Loucy (cell line): Measurements from ENCODE around the gene MYCBPAP.

ENCODE experiments used
- H2AFZ ChIP-seq: fragments of 200-600 bp; sonication (generic); 2 replicates; pipeline ENCODE4 v1.6.0; 2016; ENCODE audit warnings: antibody characterized with exemption, mild to moderate bottlenecking, low read length, moderate library complexity
- H3F3A ChIP-seq: fragments of 200-600 bp; 2 replicates; pipeline ENCODE4 v1.6.0; 2016; ENCODE audit warnings: antibody characterized with exemption, low read depth, mild to moderate bottlenecking
- H3K27me3 ChIP-seq: fragments of 200-600 bp; sonication (generic); 2 replicates; pipeline ENCODE4 v1.6.1; 2014; ENCODE audit warnings: low read length, mild to moderate bottlenecking; ENCODE audit not compliant: insufficient read depth, poor library complexity, severe bottlenecking
- H3K36me3 ChIP-seq: fragments of 200-600 bp; sonication (generic); 2 replicates; pipeline ENCODE4 v1.6.1; 2016; ENCODE audit warnings: low read length; ENCODE audit not compliant: insufficient read depth
- H3K4me1 ChIP-seq: fragments of 200-600 bp; sonication (generic); 2 replicates; pipeline ENCODE4 v1.5.1; 2014; ENCODE audit warnings: low read length, mild to moderate bottlenecking; ENCODE audit not compliant: insufficient read depth, poor library complexity, severe bottlenecking
- H3K4me2 ChIP-seq: fragments of 200-600 bp; sonication (generic); 2 replicates; pipeline ENCODE4 v1.6.0; 2014; ENCODE audit warnings: antibody characterized with exemption, low read length, low read depth, mild to moderate bottlenecking; ENCODE audit not compliant: poor library complexity, severe bottlenecking
- H3K4me3 ChIP-seq: fragments of 200-600 bp; sonication (generic); 2 replicates; pipeline ENCODE4 v1.5.1; 2014; ENCODE audit warnings: low read length, mild to moderate bottlenecking, mixed read lengths; ENCODE audit not compliant: poor library complexity, severe bottlenecking
- H3K79me2 ChIP-seq: fragments of 200-600 bp; sonication (generic); 2 replicates; pipeline ENCODE4 v1.6.1; 2014; ENCODE audit warnings: low read length; ENCODE audit not compliant: insufficient read depth
- H3K9ac ChIP-seq: fragments of 200-600 bp; sonication (generic); 2 replicates; pipeline ENCODE4 v1.6.0; 2014; ENCODE audit warnings: mild to moderate bottlenecking, low read depth, low read length, moderate library complexity; ENCODE audit not compliant: poor library complexity, severe bottlenecking
- H3K9me2 ChIP-seq: fragments of 200-600 bp; sonication (generic); replicated peaks from 2 replicates; pipeline ENCODE4 v1.6.1; 2016; ENCODE audit warnings: low read depth, low read length, mixed read lengths
- H3K9me3 ChIP-seq: fragments of 200-600 bp; sonication (generic); 2 replicates; pipeline ENCODE4 v1.6.1; 2014; ENCODE audit warnings: mild to moderate bottlenecking, antibody characterized with exemption, low read length, low read depth; ENCODE audit not compliant: insufficient read depth
- H4K20me1 ChIP-seq: fragments of 200-600 bp; sonication (generic); 2 replicates; pipeline ENCODE4 v1.6.0; 2014; ENCODE audit warnings: antibody characterized with exemption, low read length, mild to moderate bottlenecking; ENCODE audit not compliant: insufficient read depth, poor library complexity, severe bottlenecking
- CTCF ChIP-seq: fragments of 200-600 bp; sonication (generic); conservative IDR thresholded peaks from 2 replicates; pipeline ENCODE4 v1.5.1; 2014; ENCODE audit warnings: mild to moderate bottlenecking, antibody characterized with exemption, low read length
- EZH2phosphoT487 ChIP-seq: fragments of 200-600 bp; IDR thresholded peaks from 2 replicates; pipeline ENCODE4 v1.6.1; 2018; ENCODE audit warnings: antibody characterized with exemption, mild to moderate bottlenecking, moderate library complexity, borderline replicate concordance

The MYCBPAP gene

GRCh38 chr17:50575581-50576210 lies 67.5 kb downstream of the MYCBPAP start:
- Histone ChIP-seq H2AFZ (no peak overlapping the region), H3F3A (no peaks in the 10 kb centered on the region), H3K4me2 (no peak overlapping the region), H3K9me3 (no peaks in the 10 kb centered on the region), H3K4me3 (no peak overlapping the region), H3K27me3 (no peaks in the 10 kb centered on the region), H4K20me1 (no peaks in the 10 kb centered on the region), H3K36me3 (no peaks in the 10 kb centered on the region), H3K9me2 (no peaks in the 10 kb centered on the region), H3K79me2 (no peaks in the 10 kb centered on the region), H3K9ac (no peak overlapping the region), H3K4me1 (no peaks in the 10 kb centered on the region)
- no peak; the same call in 1 of the 2 replicates for TF ChIP-seq CTCF
- TF ChIP-seq EZH2phosphoT487: no peak

GRCh38 chr17:50576864-50577263 lies 68.6 kb downstream of the MYCBPAP start:
- Histone ChIP-seq H3K9me3 (no peaks in the 10 kb centered on the region), H3K27me3 (no peaks in the 10 kb centered on the region), H3K9ac (no peak overlapping the region), H3K9me2 (no peaks in the 10 kb centered on the region), H3K36me3 (no peaks in the 10 kb centered on the region), H4K20me1 (no peaks in the 10 kb centered on the region), H3K79me2 (no peaks in the 10 kb centered on the region), H3K4me2 (no peak overlapping the region), H3K4me1 (no peaks in the 10 kb centered on the region), H2AFZ (no peak overlapping the region), H3K4me3 (no peak overlapping the region), H3F3A (no peaks in the 10 kb centered on the region)
- TF ChIP-seq CTCF: no peak

GRCh38 chr17:50577451-50577954 lies 69.3 kb downstream of the MYCBPAP start:
- no peaks in the 10 kb centered on the region for H3K36me3 ChIP-seq

More at GRCh38 chr17:50577451-50577954, 69.3 kb downstream of the MYCBPAP start:
- Histone ChIP-seq H3F3A (no peaks in the 10 kb centered on the region), H3K4me3 (no peak overlapping the region), H3K9me3 (no peaks in the 10 kb centered on the region), H3K4me2 (no peak overlapping the region), H3K4me1 (no peaks in the 10 kb centered on the region), H3K27me3 (no peaks in the 10 kb centered on the region), H3K9ac (no peak overlapping the region), H3K9me2 (no peaks in the 10 kb centered on the region), H4K20me1 (no peaks in the 10 kb centered on the region), H2AFZ (no peak overlapping the region), H3K79me2 (no peaks in the 10 kb centered on the region)
- TF ChIP-seq CTCF: no peak
- no peak for TF ChIP-seq EZH2phosphoT487
